ENCODE results near the gene TST. TPM values are rescaled to one million over a fixed set of nuclear protein-coding genes. Genes with fewer than 3 reads are reported as not detected.

TST gene
- total and polyA plus RNA-seq, 9 of the 15 experiments (the other 6 are each of a cell fraction or from before 2014, with no cell fraction given) = 1.4 to 26.9 (median 12.4) TPM

GRCh38 chr22:36982136-36982535 is 37.1 kb downstream of the TST start (continued):
- TF ChIP-seq ZNF740 (CRISPR knock-in tag; IDR thresholded peaks at IDR 0.05) (no peak), ZNF740 (tag; IDR thresholded peaks at IDR 0.05) (no peak), BRCA1 (IDR thresholded peaks at IDR 0.05) (no peak), BRCA1 (CRISPR knock-in tag; IDR thresholded peaks at IDR 0.05) (no peak), NCOA1 (IDR thresholded peaks at IDR 0.05; ENCODE audit: low read depth) (peak; percentile 35; the same call in 1 of the 2 replicates), BACH1 (tag; IDR thresholded peaks at IDR 0.05) (no peak), TFAP4 (CRISPR knock-in tag; IDR thresholded peaks at IDR 0.05; ENCODE audit: borderline replicate concordance) (peak; percentile 69; the same call in 1 of the 2 replicates), ZNF224 (CRISPR knock-in tag; IDR thresholded peaks at IDR 0.05) (no peak), GABPA (tag; conservative IDR thresholded peaks at IDR 0.05; ENCODE audit: low read depth) (no peak), FOXJ2 (tag; IDR thresholded peaks at IDR 0.05) (no peak), BMI1 (IDR thresholded peaks at IDR 0.05; ENCODE audit: low read length) (no peak), FOXM1 (IDR thresholded peaks at IDR 0.05; ENCODE audit: low read depth) (peak; percentile 70), FOXM1 (CRISPR knock-in tag; IDR thresholded peaks at IDR 0.05; ENCODE audit: low read depth) (no peak), IRF2 (CRISPR knock-in tag; IDR thresholded peaks at IDR 0.05) (no peak), ZNF511 (CRISPR knock-in tag; IDR thresholded peaks at IDR 0.05) (no peak), ZNF699 (CRISPR knock-in tag; IDR thresholded peaks at IDR 0.05; ENCODE audit: insufficient replicate concordance) (no peak), ZNF311 (CRISPR knock-in tag; IDR thresholded peaks at IDR 0.05) (no peak), ARHGAP35 (IDR thresholded peaks at IDR 0.05; ENCODE audit: partially characterized antibody) (no peak), XRCC4 (IDR thresholded peaks at IDR 0.05; ENCODE audit: extremely low read depth, insufficient read depth, insufficient read length) (no peak), BDP1 (IDR thresholded peaks at IDR 0.05; ENCODE audit: insufficient read depth, insufficient read length) (no peak), TBL1XR1 (IDR thresholded peaks at IDR 0.05; ENCODE audit: low read length in 2 of 2) (no peak), DPF2 (IDR thresholded peaks at IDR 0.05) (peak; percentile 84), RAD51 (IDR thresholded peaks at IDR 0.05; ENCODE audit: borderline replicate concordance, low read depth) (no peak), NKRF (IDR thresholded peaks at IDR 0.05; ENCODE audit: borderline replicate concordance) (no peak)
- TF ChIP-seq, protein P1, sequence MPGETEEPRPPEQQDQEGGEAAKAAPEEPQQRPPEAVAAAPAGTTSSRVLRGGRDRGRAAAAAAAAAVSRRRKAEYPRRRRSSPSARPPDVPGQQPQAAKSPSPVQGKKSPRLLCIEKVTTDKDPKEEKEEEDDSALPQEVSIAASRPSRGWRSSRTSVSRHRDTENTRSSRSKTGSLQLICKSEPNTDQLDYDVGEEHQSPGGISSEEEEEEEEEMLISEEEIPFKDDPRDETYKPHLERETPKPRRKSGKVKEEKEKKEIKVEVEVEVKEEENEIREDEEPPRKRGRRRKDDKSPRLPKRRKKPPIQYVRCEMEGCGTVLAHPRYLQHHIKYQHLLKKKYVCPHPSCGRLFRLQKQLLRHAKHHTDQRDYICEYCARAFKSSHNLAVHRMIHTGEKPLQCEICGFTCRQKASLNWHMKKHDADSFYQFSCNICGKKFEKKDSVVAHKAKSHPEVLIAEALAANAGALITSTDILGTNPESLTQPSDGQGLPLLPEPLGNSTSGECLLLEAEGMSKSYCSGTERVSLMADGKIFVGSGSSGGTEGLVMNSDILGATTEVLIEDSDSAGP (CRISPR knock-in tag; IDR thresholded peaks at IDR 0.05) = no peak

All from K562 (cell line).